Measurements from ENCODE around the gene PAK1IP1. TPM values are rescaled to one million over a fixed set of nuclear protein-coding genes. Genes with fewer than 3 reads are reported as not detected.

The PAK1IP1 gene
- total RNA-seq, 3 donors from 2014 or later (not counting 1 experiment from before 2014, with no cell fraction given) = 3.6 to 5.2 (median 4.6) TPM

DNA sequence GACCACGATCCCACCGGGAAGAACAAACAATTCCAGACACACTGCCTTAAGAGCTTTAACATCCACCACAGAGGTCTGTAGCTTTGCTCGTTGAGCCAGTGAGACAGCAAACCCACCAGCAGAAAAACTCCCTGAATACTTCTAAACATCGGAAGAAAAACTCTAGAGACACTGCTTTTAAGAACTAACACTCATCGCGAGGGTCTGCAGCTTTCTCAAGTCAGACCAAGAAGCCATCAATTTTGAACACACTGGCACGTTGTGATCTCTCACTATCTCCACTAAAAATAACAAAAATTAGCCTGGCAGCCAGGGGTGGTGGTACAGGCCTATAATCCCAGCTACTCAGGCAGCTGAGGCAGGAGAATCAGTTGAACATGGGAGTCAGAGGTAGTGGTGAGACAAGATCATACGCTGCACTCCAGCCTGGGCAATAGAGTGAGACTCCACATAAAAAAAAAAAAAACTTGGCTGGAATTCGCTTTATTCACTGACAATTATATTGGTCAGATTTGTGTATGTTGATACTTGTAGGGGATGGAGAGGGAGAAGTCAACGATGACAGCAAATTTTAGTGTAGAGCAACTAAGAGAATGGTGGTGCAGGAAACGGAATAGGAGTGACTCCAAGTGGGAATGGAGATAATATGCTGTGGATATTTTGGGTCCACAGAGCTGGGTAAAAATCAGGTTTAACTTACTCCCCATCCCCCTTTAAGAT is 27.2 kb downstream of the PAK1IP1 start:
- Histone ChIP-seq H3K36me3 (ENCODE audit: control insufficient read depth, insufficient read depth, low read length) (no peaks in the 10 kb centered on the region), H3K9me3 (ENCODE audit: control insufficient read depth, insufficient read depth, low read length) (no peaks in the 10 kb centered on the region), H3K4me1 (ENCODE audit: control insufficient read depth, insufficient read depth, low read length) (peaks cover 52% of the 10 kb centered on the region), H3K27me3 (ENCODE audit: control insufficient read depth, insufficient read depth, low read length) (peaks cover 10% of the 10 kb centered on the region), H3K27ac (ENCODE audit: low read length) (peak overlapping the region; percentile 6), H3K4me3 (ENCODE audit: low read length) (peak overlapping the region; percentile 46)
- Mint-ChIP-seq H3K27me3 (ENCODE audit: low read depth in 2 of 2) (peaks cover 19 to 22% of the 10 kb centered on the region in 2 donors), H3K27ac (peak overlapping the region in 1 of 2 donors; percentile 89), H3K9me3 (no peaks in the 10 kb centered on the region), H3K4me3 (peak overlapping the region; percentile 61), H3K4me1 (peaks cover 47 to 63% of the 10 kb centered on the region in 2 donors), H3K36me3 (no peaks in the 10 kb centered on the region)
- WGBS (ENCODE audit: insufficient coverage) = 91% methylated on average over 11 of the region's 11 CpGs
- intact Hi-C loops (cut with micrococcal nuclease) = loop anchor here (2.0 kb wide), 1 partner anchor 27 kb away; the partner anchor contains the start of genes C6orf52 and PAK1IP1
- ATAC-seq (no peak), DNase-seq (peak in 1 of 2 donors; percentile 10)
- TF ChIP-seq, protein P1, sequence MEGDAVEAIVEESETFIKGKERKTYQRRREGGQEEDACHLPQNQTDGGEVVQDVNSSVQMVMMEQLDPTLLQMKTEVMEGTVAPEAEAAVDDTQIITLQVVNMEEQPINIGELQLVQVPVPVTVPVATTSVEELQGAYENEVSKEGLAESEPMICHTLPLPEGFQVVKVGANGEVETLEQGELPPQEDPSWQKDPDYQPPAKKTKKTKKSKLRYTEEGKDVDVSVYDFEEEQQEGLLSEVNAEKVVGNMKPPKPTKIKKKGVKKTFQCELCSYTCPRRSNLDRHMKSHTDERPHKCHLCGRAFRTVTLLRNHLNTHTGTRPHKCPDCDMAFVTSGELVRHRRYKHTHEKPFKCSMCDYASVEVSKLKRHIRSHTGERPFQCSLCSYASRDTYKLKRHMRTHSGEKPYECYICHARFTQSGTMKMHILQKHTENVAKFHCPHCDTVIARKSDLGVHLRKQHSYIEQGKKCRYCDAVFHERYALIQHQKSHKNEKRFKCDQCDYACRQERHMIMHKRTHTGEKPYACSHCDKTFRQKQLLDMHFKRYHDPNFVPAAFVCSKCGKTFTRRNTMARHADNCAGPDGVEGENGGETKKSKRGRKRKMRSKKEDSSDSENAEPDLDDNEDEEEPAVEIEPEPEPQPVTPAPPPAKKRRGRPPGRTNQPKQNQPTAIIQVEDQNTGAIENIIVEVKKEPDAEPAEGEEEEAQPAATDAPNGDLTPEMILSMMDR (IDR thresholded peaks at IDR 0.05) = no peak

DNA sequence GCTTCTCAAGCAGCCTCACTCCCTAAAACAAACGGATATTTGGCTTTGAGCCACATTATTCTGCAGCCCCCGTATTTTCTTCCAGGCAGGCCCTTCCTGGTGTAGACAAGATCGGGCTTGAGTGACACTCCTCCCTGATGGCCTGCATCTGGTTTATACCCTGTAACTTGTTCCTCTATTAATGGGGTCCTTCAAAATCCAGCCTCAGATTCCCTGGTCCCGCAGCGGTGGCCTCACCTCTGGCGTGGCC is 27.7 kb downstream of the PAK1IP1 start:
- peaks cover 10% of the 10 kb centered on the region for H3K27me3 ChIP-seq (ENCODE audit: control insufficient read depth, insufficient read depth, low read length)
- TF ChIP-seq, protein P1 (IDR thresholded peaks at IDR 0.05) = no peak
- peaks cover 57% of the 10 kb centered on the region for H3K4me1 ChIP-seq (ENCODE audit: control insufficient read depth, insufficient read depth, low read length)
- WGBS (ENCODE audit: insufficient coverage) = 6% methylated on average over 6 of the region's 6 CpGs
- ATAC-seq (no peak), DNase-seq (no peak)
- Mint-ChIP-seq H3K27ac (peak overlapping the region in 1 of 2 donors; percentile 89), H3K27me3 (ENCODE audit: low read depth in 2 of 2) (peaks cover 18 to 19% of the 10 kb centered on the region in 2 donors), H3K4me1 (peaks cover 51 to 67% of the 10 kb centered on the region in 2 donors), H3K36me3 (no peaks in the 10 kb centered on the region), H3K4me3 (peak overlapping the region; percentile 61), H3K9me3 (no peaks in the 10 kb centered on the region)
- no peaks in the 10 kb centered on the region for H3K36me3 ChIP-seq (ENCODE audit: control insufficient read depth, insufficient read depth, low read length)
- H3K27ac ChIP-seq (ENCODE audit: low read length) = peak overlapping the region; percentile 6
- no peaks in the 10 kb centered on the region for H3K9me3 ChIP-seq (ENCODE audit: control insufficient read depth, insufficient read depth, low read length)
- intact Hi-C loops (cut with micrococcal nuclease) = no loop called here
- peak overlapping the region; percentile 46 for H3K4me3 ChIP-seq (ENCODE audit: low read length)

DNA sequence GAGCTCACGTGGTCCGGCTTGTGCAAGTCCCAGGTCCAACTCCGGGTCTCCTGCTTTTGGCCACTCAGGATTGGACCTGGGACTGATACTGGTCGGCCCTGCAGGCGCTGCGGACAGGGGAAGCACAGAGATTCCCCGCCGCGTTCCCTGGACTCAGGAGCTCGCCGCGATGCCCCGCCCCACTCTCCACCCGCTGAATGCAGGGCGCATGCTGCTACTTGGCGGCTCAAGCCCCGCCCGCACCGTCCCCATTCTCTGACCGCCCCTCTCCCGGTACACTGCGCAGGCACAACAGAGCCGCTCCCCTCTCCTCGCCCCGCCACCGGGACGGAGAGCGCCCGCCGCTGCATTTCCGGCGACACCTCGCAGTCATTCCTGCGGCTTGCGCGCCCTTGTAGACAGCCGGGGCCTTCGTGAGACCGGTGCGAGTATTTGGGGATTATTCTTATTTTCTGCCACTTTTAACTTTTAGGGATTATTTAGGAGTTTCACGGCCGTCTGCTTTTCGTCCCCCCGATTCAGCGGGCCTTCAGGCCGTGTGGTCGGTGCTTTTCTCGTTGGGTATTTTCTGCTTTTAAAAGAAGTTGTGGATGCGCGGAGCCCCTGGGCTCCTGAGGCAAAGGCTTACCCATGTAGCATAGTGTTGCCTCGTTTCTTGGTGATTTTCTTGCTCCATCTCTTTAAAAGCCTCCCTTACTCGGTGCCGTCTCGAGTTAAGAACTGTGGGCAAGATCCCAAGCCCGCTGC is 28.2 kb downstream of the PAK1IP1 start, which contains the start of gene TMEM14C:
TSS of gene TMEM14C (plus strand) at position 251 of the 747 bp plus-strand sequence. CDS start 1,544 bp downstream, outside the sequence.
- DNase-seq = peak; percentile 59 to 81
- Histone ChIP-seq H3K36me3 (ENCODE audit: control insufficient read depth, insufficient read depth, low read length) (no peaks in the 10 kb centered on the region), H3K27me3 (ENCODE audit: control insufficient read depth, insufficient read depth, low read length) (peaks cover 10% of the 10 kb centered on the region), H3K4me1 (ENCODE audit: control insufficient read depth, insufficient read depth, low read length) (peaks cover 57% of the 10 kb centered on the region), H3K27ac (ENCODE audit: low read length) (peak within 1 kb of the TSS; percentile 32), H3K4me3 (ENCODE audit: low read length) (peak within 1 kb of the TSS; percentile 46), H3K9me3 (ENCODE audit: control insufficient read depth, insufficient read depth, low read length) (no peaks in the 10 kb centered on the region)
- Mint-ChIP-seq H3K27ac (peak within 1 kb of the TSS; percentile 61 to 89), H3K4me1 (peaks cover 55 to 71% of the 10 kb centered on the region in 2 donors), H3K27me3 (ENCODE audit: low read depth in 2 of 2) (peaks cover 19 to 21% of the 10 kb centered on the region in 2 donors), H3K4me3 (peak within 1 kb of the TSS; percentile 90), H3K36me3 (no peaks in the 10 kb centered on the region), H3K9me3 (no peaks in the 10 kb centered on the region)
- TF ChIP-seq, protein P1 (IDR thresholded peaks at IDR 0.05) = no peak
- peak; percentile 52 to 73 (median 61) for ATAC-seq
- intact Hi-C loops (cut with micrococcal nuclease) = no loop called here
- WGBS (ENCODE audit: insufficient coverage) = 1% methylated on average over 55 of the region's 55 CpGs

Data from natural killer cell (primary cell).